IPS-11a (cell line): ENCODE measurements around the gene SLC26A8.
"Not testable (repeated sequence)": the region's sequence is repeated elsewhere in the genome, so short reads cannot be mapped to it uniquely, and the experiment has no call there.

Experiments
- H3K4me3 ChIP-seq: one replicate; pipeline ENCODE4 v1.5.1; 2013; ENCODE audit warnings: low read depth, low read length, control low read depth

SLC26A8 gene

GRCh38 chr6:35954333-35954732, 70.1 kb downstream of the SLC26A8 start:
- no peak overlapping the region for H3K4me3 ChIP-seq

DNA sequence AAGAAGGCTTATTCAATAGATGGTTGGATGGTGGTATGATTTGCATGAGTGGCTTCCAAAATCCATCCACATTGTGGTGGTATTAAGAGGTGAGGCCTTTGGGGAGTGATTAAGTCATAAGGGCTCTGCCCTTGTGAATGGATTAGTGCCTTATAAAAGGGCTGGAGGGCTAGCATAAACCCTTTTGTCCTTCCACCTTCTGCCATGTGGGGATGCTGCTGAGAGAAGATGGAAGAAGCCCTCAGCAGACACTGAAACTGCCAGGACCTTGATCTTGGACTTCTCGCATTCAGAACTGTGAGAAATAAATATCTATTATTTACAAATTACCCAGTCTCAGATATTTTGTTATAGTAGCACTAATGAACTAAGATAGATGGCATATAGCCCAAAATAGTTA, 75.7 kb downstream of the SLC26A8 start:
- no peak overlapping the region for H3K4me3 ChIP-seq

DNA sequence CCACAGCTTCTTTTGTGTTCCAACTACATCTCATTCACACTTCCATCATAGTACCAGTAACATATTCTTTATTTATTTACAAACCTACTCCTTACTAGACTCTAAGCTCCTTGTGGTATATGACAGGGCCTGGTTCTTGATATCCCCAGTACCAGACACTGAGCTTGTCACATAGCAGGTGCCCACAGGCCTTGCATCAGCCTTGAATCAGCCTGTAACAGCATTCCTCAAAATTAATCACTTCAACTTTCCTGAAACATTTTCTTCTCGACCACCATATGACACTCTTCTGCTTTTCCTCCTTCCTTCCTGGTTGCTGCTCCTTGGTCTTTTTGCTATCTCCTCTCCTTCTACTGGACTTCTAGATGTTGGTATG, 78.8 kb downstream of the SLC26A8 start:
- H3K4me3 ChIP-seq = no peak overlapping the region

GRCh38 chr6:35943390-35943789, 81.1 kb downstream of the SLC26A8 start:
- H3K4me3 ChIP-seq = no peak overlapping the region

DNA sequence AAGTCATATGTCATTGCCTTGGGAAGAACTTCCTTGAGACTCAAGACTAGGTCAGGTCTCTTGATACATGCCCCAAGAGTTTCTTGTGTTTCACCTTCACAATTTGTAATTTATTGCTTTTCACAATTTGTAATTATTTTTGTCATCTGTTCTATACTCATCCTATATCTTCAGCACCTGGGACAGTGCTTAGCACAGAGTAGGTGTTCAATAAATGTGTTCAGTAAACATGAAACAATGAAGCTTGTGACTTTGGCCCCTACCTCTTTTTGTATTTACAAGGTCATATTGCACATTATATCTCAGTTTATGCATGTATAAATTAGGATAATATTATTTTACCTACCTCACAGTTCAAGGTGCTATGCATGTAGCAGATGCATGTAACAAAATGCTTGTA, 82.1 kb downstream of the SLC26A8 start:
- H3K4me3 ChIP-seq = no peak overlapping the region

DNA sequence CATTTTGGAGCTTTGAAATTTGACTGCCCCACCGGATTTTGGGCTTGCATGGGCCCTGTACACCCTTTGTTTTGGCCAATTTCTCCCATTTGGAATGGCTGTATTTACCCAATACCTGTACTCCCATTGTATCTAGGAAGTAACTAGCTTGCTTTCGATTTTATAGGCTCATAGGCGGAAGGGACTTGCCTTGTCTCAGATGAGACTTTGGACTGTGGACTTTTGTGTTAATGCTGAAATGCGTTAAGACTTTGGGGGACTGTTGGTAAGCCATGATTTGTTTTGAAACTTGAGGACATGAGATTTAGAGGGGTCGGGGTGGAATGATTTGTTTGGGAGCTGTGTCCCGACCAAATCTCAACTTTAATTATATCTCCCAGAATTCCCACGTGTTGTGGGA, 83.3 kb downstream of the SLC26A8 start:
- not testable (repeated sequence) for H3K4me3 ChIP-seq

DNA sequence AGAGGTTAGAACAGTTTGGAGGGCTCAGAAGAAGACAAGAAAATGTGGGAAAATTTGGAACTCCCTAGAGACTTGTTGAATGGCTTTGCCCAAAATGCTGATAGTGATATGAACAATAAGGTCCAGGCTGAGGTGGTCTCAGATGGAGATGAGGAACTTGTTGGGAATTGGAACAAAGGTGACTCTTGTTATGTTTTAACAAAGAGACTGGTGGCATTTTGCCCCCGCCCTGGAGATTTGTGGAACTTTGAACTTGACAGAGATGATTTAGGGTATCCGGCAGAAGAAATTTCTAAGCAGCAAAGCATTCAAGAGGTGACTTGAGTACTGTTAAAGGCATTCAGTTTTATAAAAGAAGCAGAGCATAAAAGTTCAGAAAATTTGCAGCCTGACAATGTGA, 84.4 kb downstream of the SLC26A8 start:
- H3K4me3 ChIP-seq = not testable (repeated sequence)

GRCh38 chr6:35939259-35939658, 85.2 kb downstream of the SLC26A8 start:
- not testable (repeated sequence) for H3K4me3 ChIP-seq

GRCh38 chr6:35936681-35937359, 87.6 kb downstream of the SLC26A8 start:
- no peak overlapping the region for H3K4me3 ChIP-seq

- H3K4me3 ChIP-seq = no peak overlapping the region
Measured at GRCh38 chr6:35935469-35935868, 89.0 kb downstream of the SLC26A8 start.

DNA sequence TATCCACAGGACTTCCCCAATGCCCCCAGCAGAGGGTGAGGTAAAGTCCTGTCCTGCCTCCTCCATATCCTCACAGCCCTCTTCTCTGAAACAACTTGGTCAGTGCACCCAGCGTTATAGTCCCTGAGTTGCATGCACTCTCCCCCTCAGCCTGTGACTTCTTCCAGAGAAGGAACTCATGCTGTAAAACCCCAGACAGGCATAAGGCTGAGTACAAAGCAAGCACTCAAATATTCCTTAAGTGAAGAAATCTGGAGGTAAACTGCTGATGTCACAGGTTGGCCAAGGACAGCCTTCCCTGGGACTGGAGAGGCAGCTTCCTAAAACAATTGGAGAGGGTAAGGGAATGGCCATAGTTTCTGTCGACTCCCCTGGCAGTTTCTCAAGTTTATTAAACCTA, 90.6 kb downstream of the SLC26A8 start:
- H3K4me3 ChIP-seq = no peak overlapping the region

GRCh38 chr6:35931873-35932272, 92.6 kb downstream of the SLC26A8 start:
- H3K4me3 ChIP-seq = not testable (repeated sequence)

GRCh38 chr6:35931120-35931561, 93.3 kb downstream of the SLC26A8 start:
- H3K4me3 ChIP-seq = peak overlapping the region; percentile 27

GRCh38 chr6:35929601-35930000, 94.8 kb downstream of the SLC26A8 start:
- H3K4me3 ChIP-seq = no peak overlapping the region

DNA sequence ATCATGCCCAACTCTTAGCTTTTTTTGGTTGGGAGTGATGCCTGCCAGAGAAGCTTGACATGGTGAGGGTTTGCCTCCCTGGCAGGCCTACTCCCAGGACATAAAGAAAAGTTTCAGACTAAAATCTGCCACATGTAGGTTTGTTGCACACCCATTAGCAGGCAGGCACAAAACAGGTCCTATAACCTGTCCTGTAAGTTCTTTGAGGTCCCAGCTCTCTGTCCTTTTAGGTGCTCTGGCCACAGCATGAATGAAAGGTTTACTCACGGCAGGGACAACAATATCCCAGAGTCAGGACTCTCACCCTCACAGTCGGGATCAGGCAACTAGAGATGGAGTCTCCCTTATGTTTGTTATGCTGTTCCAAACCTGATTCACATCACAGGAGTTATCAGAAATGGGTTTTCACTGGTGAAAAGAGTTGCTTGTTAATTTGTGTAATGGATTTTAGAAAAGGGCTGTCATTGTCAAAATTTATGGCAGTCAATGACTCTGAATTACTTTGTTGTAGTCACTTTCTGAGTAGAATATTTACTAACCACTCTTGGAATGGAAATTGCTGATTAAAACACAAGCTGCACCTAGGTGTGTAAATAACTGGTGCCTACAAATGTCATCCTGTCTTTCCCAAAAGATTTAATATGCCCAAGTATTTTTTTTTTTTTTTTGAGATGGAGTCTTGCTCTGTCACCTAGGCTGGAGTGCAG, 97.8 kb downstream of the SLC26A8 start:
- no peak overlapping the region for H3K4me3 ChIP-seq

GRCh38 chr6:35925961-35926360, 98.5 kb downstream of the SLC26A8 start:
- H3K4me3 ChIP-seq = no peak overlapping the region

DNA sequence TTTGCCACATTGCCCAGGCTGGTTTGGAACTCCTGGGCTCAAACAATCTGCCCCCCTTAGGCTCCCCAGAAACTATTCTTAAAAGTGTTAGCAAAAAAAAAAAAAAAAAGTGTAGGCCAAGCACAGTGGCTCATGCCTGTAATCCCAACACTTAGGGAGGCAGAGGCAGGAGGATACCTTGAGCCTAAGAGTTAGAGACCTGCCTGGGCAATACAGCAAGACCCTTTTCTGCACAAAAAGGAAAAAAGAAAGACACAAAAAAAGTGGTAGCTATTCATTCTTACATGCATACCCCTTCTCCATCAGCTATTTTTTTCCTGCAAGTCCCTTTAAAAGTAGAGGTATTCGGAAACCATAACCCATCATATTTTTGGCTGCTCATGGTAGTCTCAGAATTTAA, 100.3 kb downstream of the SLC26A8 start:
- no peak overlapping the region for H3K4me3 ChIP-seq

GRCh38 chr6:35922139-35922554, 102.3 kb downstream of the SLC26A8 start:
- H3K4me3 ChIP-seq = no peak overlapping the region

DNA sequence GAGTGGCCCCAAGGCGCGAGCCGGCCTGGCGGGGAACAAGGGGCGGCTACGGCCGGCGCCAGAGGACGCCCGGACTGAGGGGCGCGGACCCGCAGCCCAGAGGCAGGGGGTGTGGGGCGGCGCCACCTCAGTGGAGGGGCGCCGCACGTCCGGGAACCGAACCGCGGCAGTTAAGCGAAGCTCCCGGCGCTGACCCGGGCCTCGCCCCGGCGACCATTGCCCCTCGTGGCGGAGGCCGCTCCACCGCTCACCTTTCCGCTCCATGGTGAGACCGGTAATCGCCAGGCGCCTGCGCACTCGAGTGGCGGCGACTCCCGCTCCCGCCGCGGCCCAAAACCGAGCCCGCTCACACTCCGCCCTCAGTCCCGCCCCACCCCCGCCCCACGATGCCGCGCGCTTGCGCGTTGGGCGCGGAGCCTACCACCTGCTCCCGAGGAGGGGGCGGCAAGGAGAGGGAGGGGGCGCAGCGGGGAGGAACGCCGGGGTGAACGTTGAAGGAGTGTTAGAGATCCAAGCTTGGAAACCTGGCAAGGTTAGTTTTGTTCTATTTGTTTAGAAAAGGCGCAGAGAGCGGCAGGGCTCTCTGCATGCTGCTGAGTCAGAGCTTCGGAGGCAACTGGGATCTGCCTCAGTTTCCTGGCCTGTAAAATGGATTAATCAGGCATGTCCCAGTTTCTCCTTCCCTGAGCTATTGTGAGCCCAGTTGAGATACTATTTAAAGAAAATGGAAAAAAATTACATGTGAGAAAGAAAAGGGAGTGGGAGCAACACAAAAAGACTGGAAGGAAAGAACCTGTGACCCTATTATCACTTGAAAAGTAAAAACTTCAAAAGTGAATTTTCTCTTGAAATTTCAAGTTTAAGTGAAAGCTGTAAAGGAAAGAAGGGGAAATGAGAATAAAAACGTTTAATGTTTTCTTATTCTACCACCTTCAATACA, 103.4 kb downstream of the SLC26A8 start, which contains the start of gene SRPK1:
Gene SRPK1, minus strand, starts transcription at position 306 of the 940 bp plus-strand sequence. Its CDS starts 42 bp downstream, at position 264.
- peak within 1 kb of the TSS; percentile 90 for H3K4me3 ChIP-seq

GRCh38 chr6:35919827-35920751, 104.4 kb downstream of the SLC26A8 start:
- peak overlapping the region; percentile 90 for H3K4me3 ChIP-seq
